H1 (cell line): ENCODE results near the gene DNAH10. TPM values are rescaled to one million over a fixed set of nuclear protein-coding genes. Genes with fewer than 3 reads are reported as not detected.
A peak's percentile ranks its signal among the peaks of the same experiment; 100 is the strongest.

ENCODE experiments used
- CTCF ChIA-PET: fragments of 300-600 bp; sonication (Branson Sonifier 250); formaldehyde crosslinking; loops from one replicate; lab custom pipeline; 2021; ENCODE audit not compliant: partially characterized antibody; lab: Charles Lee
- POLR2A ChIA-PET: fragments of 300-600 bp; sonication (Branson Sonifier 250); formaldehyde crosslinking; loops from one replicate; lab custom pipeline; 2021; ENCODE audit warnings: inconsistent platforms; ENCODE audit not compliant: partially characterized antibody; lab: Charles Lee
- DNase-seq, 2 experiments: peaks; one replicate each; pipeline versions ENCODE4 v3.0.0 to v3.0.0-alpha.2; 2010 to 2022; ENCODE audit warnings: low spot score in 2 of 2, low read depth in 1 of 2, mixed read lengths in 1 of 2
- FAIRE-seq: peaks from 2 replicates; lab custom pipeline; 2011; peaks lifted over from hg19 to GRCh38; lab: Jason Lieb, UNC
- H2AFZ ChIP-seq: 2 replicates; pipeline ENCODE4 v1.8.1; 2012; ENCODE audit warnings: low read length, inconsistent platforms
- H2AK5ac ChIP-seq: 2 replicates; pipeline ENCODE4 v1.6.1; 2013; ENCODE audit warnings: low read depth, low read length
- H2BK120ac ChIP-seq: replicated peaks from 2 replicates; pipeline ENCODE3; 2013; ENCODE audit warnings: low read depth, low read length, inconsistent platforms
- H2BK12ac ChIP-seq: 2 replicates; pipeline ENCODE4 v1.6.1; 2013; ENCODE audit warnings: low read depth, low read length
- H2BK15ac ChIP-seq: 2 replicates; pipeline ENCODE4 v1.6.1; 2013; ENCODE audit warnings: low read length
- H2BK20ac ChIP-seq: 2 replicates; pipeline ENCODE4 v1.6.1; 2013; ENCODE audit warnings: low read length
- H2BK5ac ChIP-seq: 2 replicates; pipeline ENCODE4 v1.6.1; 2013; ENCODE audit warnings: low read depth, low read length
- H3K14ac ChIP-seq: 2 replicates; pipeline ENCODE4 v1.6.1; 2013; ENCODE audit warnings: inconsistent platforms; ENCODE audit not compliant: insufficient read length
- H3K18ac ChIP-seq: 2 replicates; pipeline ENCODE4 v1.6.1; 2013; ENCODE audit warnings: low read length; ENCODE audit errors: extremely low read depth
- H3K23ac ChIP-seq: 2 replicates; pipeline ENCODE4 v1.6.1; 2013; ENCODE audit warnings: inconsistent platforms; ENCODE audit not compliant: insufficient read length
- H3K23me2 ChIP-seq: 2 replicates; pipeline ENCODE4 v1.6.1; 2013; ENCODE audit warnings: low read depth, low read length
- H3K27ac ChIP-seq: 2 replicates; pipeline ENCODE4 v1.6.1; 2011; ENCODE audit warnings: low read depth, low read length, inconsistent platforms
- H3K27me3 ChIP-seq, 4 experiments: replicated peaks in 1 of 4; 1 replicate in 1 of 4; 2 replicates in 3 of 4; pipeline versions ENCODE4 v1.6.1 to v1.8.1; 2011 to 2013; ENCODE audit warnings: low read length in 3 of 4, mild to moderate bottlenecking in 3 of 4, inconsistent platforms in 2 of 4, mixed read lengths in 2 of 4, moderate library complexity in 1 of 4; ENCODE audit not compliant: control insufficient read depth in 3 of 4, insufficient read depth in 3 of 4; ENCODE audit errors: extremely low read depth in 1 of 4
- H3K36me3 ChIP-seq, 4 experiments: 2 replicates each; pipeline versions ENCODE4 v1.6.1 to v1.8.1; 2011 to 2013; ENCODE audit warnings: mild to moderate bottlenecking in 4 of 4, low read length in 3 of 4, moderate library complexity in 2 of 4, control low read depth in 1 of 4, inconsistent platforms in 1 of 4; ENCODE audit not compliant: insufficient read depth in 4 of 4, control insufficient read depth in 2 of 4
- H3K4ac ChIP-seq: replicated peaks from 2 replicates; pipeline ENCODE3; 2013; ENCODE audit warnings: low read length, low read depth, mixed read lengths, inconsistent platforms; ENCODE audit not compliant: insufficient read length
- H3K4me1 ChIP-seq, 4 experiments: replicated peaks in 1 of 4; 1 replicate in 1 of 4; 2 replicates in 3 of 4; pipeline versions ENCODE4 v1.6.1 to v1.8.1; 2011 to 2013; ENCODE audit warnings: low read length in 3 of 4, inconsistent platforms in 2 of 4, mixed read lengths in 1 of 4; ENCODE audit not compliant: insufficient read depth in 4 of 4, control insufficient read depth in 3 of 4
- H3K4me2 ChIP-seq, 2 experiments: 2 replicates each; pipeline versions ENCODE4 v1.6.1 to v1.8.1; 2011 to 2013; ENCODE audit warnings: low read depth in 2 of 2, low read length in 2 of 2, control low read depth in 1 of 2, inconsistent platforms in 1 of 2, mild to moderate bottlenecking in 1 of 2; ENCODE audit not compliant: insufficient read depth in 1 of 2
- H3K4me3 ChIP-seq, 4 experiments: fragments of 200-600, 300-600 bp in 1 of 4; sonication (generic), shearing (Covaris generic), sonication (Bioruptor Twin) in 1 of 4; 2 replicates each; pipeline versions ENCODE4 v1.5.1 to v1.8.1; 2011 to 2016; ENCODE audit warnings: low read length in 4 of 4, low read depth in 3 of 4, control low read depth in 2 of 4, inconsistent platforms in 2 of 4, mild to moderate bottlenecking in 2 of 4, mixed read lengths in 1 of 4, moderate library complexity in 1 of 4; ENCODE audit not compliant: insufficient read depth in 2 of 4; ENCODE audit errors: extremely low read depth in 1 of 4
- H3K56ac ChIP-seq: replicated peaks from 2 replicates; pipeline ENCODE3; 2013; ENCODE audit warnings: low read depth, mild to moderate bottlenecking, mixed read lengths, low read length, inconsistent platforms; ENCODE audit not compliant: insufficient read length
- H3K79me1 ChIP-seq: 2 replicates; pipeline ENCODE4 v1.6.1; 2013; ENCODE audit warnings: low read depth, low read length, control low read depth
- H3K79me2 ChIP-seq, 2 experiments: 2 replicates each; pipeline versions ENCODE4 v1.6.1 to v1.8.1; 2012 to 2013; ENCODE audit warnings: low read length in 2 of 2, mild to moderate bottlenecking in 2 of 2, inconsistent platforms in 1 of 2; ENCODE audit not compliant: insufficient read depth in 2 of 2, control insufficient read depth in 1 of 2
- H3K9ac ChIP-seq, 4 experiments: replicated peaks in 1 of 4; 1 replicate in 1 of 4; 2 replicates in 3 of 4; pipeline versions ENCODE4 v1.6.1 to v1.8.1; 2011 to 2013; ENCODE audit warnings: low read depth in 3 of 4, low read length in 3 of 4, control low read depth in 2 of 4, mild to moderate bottlenecking in 2 of 4, moderate library complexity in 2 of 4, inconsistent platforms in 1 of 4; ENCODE audit errors: extremely low read depth in 1 of 4
- H3K9me3 ChIP-seq, 2 experiments: 2 replicates each; pipeline versions ENCODE4 v1.6.1 to v1.8.1; 2012 to 2013; ENCODE audit warnings: mild to moderate bottlenecking in 2 of 2, moderate library complexity in 2 of 2, control low read depth in 1 of 2, inconsistent platforms in 1 of 2, low read depth in 1 of 2, low read length in 1 of 2, mixed read lengths in 1 of 2; ENCODE audit not compliant: insufficient read depth in 2 of 2
- H4K20me1 ChIP-seq, 2 experiments: replicated peaks in 1 of 2; 2 replicates each; pipeline versions ENCODE3 to v1.8.1; 2011 to 2013; ENCODE audit warnings: inconsistent platforms in 2 of 2, low read length in 2 of 2, mild to moderate bottlenecking in 1 of 2; ENCODE audit not compliant: insufficient read depth in 2 of 2, control insufficient read depth in 1 of 2
- H4K5ac ChIP-seq: 2 replicates; pipeline ENCODE4 v1.6.1; 2013; ENCODE audit warnings: low read length, low read depth, mixed read lengths, inconsistent platforms; ENCODE audit not compliant: insufficient read length
- H4K8ac ChIP-seq: 2 replicates; pipeline ENCODE4 v1.8.0; 2013; ENCODE audit warnings: mild to moderate bottlenecking, moderate library complexity, low read length, inconsistent platforms; ENCODE audit not compliant: insufficient read depth; ENCODE audit errors: extremely low read depth
- H4K91ac ChIP-seq: replicated peaks from 2 replicates; pipeline ENCODE3; 2013; ENCODE audit warnings: low read length, mixed read lengths, inconsistent platforms; ENCODE audit not compliant: insufficient read length
- KDM1A ChIP-seq: fragments of 200-600, 300-600 bp; sonication (generic); IDR thresholded peaks from 2 replicates; pipeline ENCODE4 v1.7.1; 2016; ENCODE audit warnings: mild to moderate bottlenecking, low read length, borderline replicate concordance
- RAD21 ChIP-seq, 2 experiments: IDR thresholded peaks in 1 of 2; conservative IDR thresholded peaks in 1 of 2; 2 replicates each; pipeline ENCODE4 v1.6.1; 2011; ENCODE audit warnings: low read depth in 2 of 2, low read length in 2 of 2, improper control_type of control experiment in 1 of 2, inconsistent platforms in 1 of 2, mild to moderate bottlenecking in 1 of 2, moderate library complexity in 1 of 2
- WGBS, 2 experiments: shearing (Covaris generic) in 1 of 2; methylation state at CpG; one replicate each; pipeline versions ENCODE4 v1.1.6 to v1.1.7; 2013 to 2015; ENCODE audit warnings: low lambda C conversion rate in 2 of 2, mixed read lengths in 2 of 2, inconsistent platforms in 1 of 2, low coverage in 1 of 2, missing lambda C conversion rate in 1 of 2; ENCODE audit not compliant: insufficient replicate concordance in 2 of 2, insufficient coverage in 1 of 2, insufficient read length in 1 of 2; ENCODE audit errors: extremely low coverage in 1 of 2, missing lambda C conversion rate in 1 of 2; 5-methylcytosine and 5-hydroxymethylcytosine counted together
- polyA plus RNA-seq, 7 experiments: library from polyadenylated mRNA; depleted of rRNA in 3 of 7; stranded (reverse) in 5 of 7; unstranded in 2 of 7; fragments of >200 nt in 5 of 7; fragments of 200-250 nt in 2 of 7; gene quantifications; 1 replicate in 5 of 7; 2 replicates in 1 of 7; 4 replicates in 1 of 7; pipeline versions ENCODE4 v1.2.1 to v1.2.3, GENCODE V29; 2011 to 2013; ENCODE audit warnings: missing spikeins in 2 of 7, mixed read lengths in 2 of 7
- total RNA-seq: library from RNA; stranded (reverse); fragmentation: NEBNext Ultra II Directional; extraction: Animal tissue kit (Norgen Biotek cat#: 25700); gene quantifications from 2 replicates; pipeline ENCODE4 v1.2.1, GENCODE V29; 2021
- TF ChIP-seq, protein P1 (sequence below), 3 experiments: IDR thresholded peaks; 1 replicate in 2 of 3; 2 replicates in 1 of 3; pipeline versions ENCODE4 v1.5.1 to v1.6.1; 2011; ENCODE audit warnings: low read length in 3 of 3, mild to moderate bottlenecking in 3 of 3, inconsistent platforms in 2 of 3, low read depth in 1 of 3, moderate library complexity in 1 of 3; ENCODE audit not compliant: insufficient read depth in 1 of 3; ENCODE audit errors: control extremely low read depth in 1 of 3

The DNAH10 gene
- total and polyA plus RNA-seq, 2 of the 8 experiments (the other 6 are each of a cell fraction or from before 2014, with no cell fraction given), result 0.02 to 0.24 TPM

DNA sequence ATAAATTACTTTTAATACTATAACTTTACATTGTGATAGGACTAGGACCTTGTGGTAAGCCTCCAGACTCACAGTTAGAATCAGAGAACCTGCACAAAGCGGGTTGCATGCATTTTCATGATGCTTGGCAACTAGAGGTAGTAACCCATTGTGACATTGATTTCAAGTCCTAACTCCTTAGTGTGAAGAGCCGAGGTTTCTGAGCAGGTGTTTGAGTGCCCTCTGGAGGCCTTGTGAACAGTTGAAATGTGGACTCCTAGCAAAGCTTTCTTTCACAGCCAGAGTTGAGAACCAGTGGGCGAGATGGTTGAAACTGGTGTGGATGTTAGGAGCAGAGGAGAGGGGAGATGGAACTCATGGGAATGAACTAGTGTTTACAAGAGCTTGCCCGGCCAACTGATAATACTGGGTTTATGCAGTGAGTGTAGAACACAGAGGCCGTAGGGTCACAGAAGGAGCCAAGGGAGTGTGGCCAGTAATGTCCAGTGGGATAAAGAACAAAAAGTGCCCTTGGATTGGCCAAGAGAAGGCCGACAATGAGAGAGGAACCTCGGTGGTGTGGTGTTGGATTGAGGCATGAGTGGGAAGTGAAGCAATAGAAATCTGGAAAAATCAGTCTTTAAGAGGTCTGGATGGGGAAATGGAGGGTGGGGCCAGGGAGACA lies 221.9 kb downstream of the DNAH10 start:
- Histone ChIP-seq H3K14ac (no peak overlapping the region), H3K23me2 (no peaks in the 10 kb centered on the region), H3K79me2 (no peaks in the 10 kb centered on the region), H4K5ac (no peak overlapping the region), H2AFZ (no peak overlapping the region), H2BK20ac (no peak overlapping the region), H3K18ac (no peak overlapping the region), H3K4me3 (no peak overlapping the region), H3K79me1 (no peaks in the 10 kb centered on the region; the same call in 1 of the 2 replicates), H4K8ac (no peak overlapping the region), H3K23ac (no peak overlapping the region), H2BK12ac (no peak overlapping the region), H3K4me1 (no peaks in the 10 kb centered on the region), H2BK120ac (no peak overlapping the region), H4K20me1 (peaks cover 7 to 14% of the 10 kb centered on the region in 2 experiments), H2BK5ac (no peak overlapping the region), H3K9ac (no peak overlapping the region), H2AK5ac (no peak overlapping the region), H4K91ac (no peak overlapping the region), H3K4me2 (no peak overlapping the region), H3K4ac (no peak overlapping the region)
- POLR2A ChIA-PET, result interaction anchor here (1.5 kb wide), 1 partner anchor 10 kb away, joined by 5 read pairs; no protein-coding TSS in a partner anchor
- FAIRE-seq (peak; percentile 73), DNase-seq (no peak)
- CTCF ChIA-PET, result interaction anchor here (0.6 to 3.2 kb wide), 22 partner anchors 8 to 426 kb away, joined by 3 to 14 read pairs (median 4); no protein-coding TSS in a partner anchor
- 76% methylated on average over 7 of the region's 7 CpGs; no CpG with 5 or more reads in 1 of the 2 experiments for WGBS, 2 experiments
- TF ChIP-seq, protein P1, sequence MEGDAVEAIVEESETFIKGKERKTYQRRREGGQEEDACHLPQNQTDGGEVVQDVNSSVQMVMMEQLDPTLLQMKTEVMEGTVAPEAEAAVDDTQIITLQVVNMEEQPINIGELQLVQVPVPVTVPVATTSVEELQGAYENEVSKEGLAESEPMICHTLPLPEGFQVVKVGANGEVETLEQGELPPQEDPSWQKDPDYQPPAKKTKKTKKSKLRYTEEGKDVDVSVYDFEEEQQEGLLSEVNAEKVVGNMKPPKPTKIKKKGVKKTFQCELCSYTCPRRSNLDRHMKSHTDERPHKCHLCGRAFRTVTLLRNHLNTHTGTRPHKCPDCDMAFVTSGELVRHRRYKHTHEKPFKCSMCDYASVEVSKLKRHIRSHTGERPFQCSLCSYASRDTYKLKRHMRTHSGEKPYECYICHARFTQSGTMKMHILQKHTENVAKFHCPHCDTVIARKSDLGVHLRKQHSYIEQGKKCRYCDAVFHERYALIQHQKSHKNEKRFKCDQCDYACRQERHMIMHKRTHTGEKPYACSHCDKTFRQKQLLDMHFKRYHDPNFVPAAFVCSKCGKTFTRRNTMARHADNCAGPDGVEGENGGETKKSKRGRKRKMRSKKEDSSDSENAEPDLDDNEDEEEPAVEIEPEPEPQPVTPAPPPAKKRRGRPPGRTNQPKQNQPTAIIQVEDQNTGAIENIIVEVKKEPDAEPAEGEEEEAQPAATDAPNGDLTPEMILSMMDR (IDR thresholded peaks at IDR 0.05; ENCODE audit: control extremely low read depth in 1 of 3, insufficient read depth in 1 of 3, low read depth in 1 of 3, low read length in 3 of 3), result peak; percentile 9 to 87 (median 75)
- TF ChIP-seq KDM1A (no peak), RAD21 (IDR thresholded peaks at IDR 0.05 in 1 of 2, conservative IDR thresholded peaks at IDR 0.05 in 1 of 2; ENCODE audit: low read depth in 2 of 2, low read length in 2 of 2) (peak; percentile 89 to 93)
- TF ChIP-seq, all 59 proteins: peak for 2
- no peak overlapping the region for H3K56ac ChIP-seq
- H3K9me3 ChIP-seq, result no peaks in the 10 kb centered on the region
- H3K27me3 ChIP-seq, result no peaks in the 10 kb centered on the region
- no peak overlapping the region for H3K27ac ChIP-seq
- no peak overlapping the region for H2BK15ac ChIP-seq
- no peaks in the 10 kb centered on the region; a peak in 1 of 8 replicates for H3K36me3 ChIP-seq
